Kidney (tissue), 14 donors: ENCODE data around the gene DLG2. TPM values are rescaled to one million over a fixed set of nuclear protein-coding genes. Genes with fewer than 3 reads are reported as not detected.

ENCODE experiments used
- DNase-seq, 5 donors: peaks; one replicate each; pipeline ENCODE4 v3.0.0-alpha.2; 2013 to 2020
- FAIRE-seq: peaks from 2 replicates; lab custom pipeline; 2012; peaks lifted over from hg19 to GRCh38; lab: Jason Lieb, UNC
- H3K27ac ChIP-seq, 2 donors: one replicate each; pipeline ENCODE4 v1.7.0; 2013; ENCODE audit warnings: low read depth in 2 of 2, low read length in 2 of 2, inconsistent platforms in 1 of 2
- H3K27me3 ChIP-seq: one replicate; pipeline ENCODE4 v1.7.1; 2013; ENCODE audit warnings: low read length, inconsistent platforms; ENCODE audit not compliant: control insufficient read depth, insufficient read depth
- H3K36me3 ChIP-seq, 3 donors: one replicate each; pipeline versions ENCODE4 v1.7.0 to v1.7.1; 2013; ENCODE audit warnings: low read length in 3 of 3, control low read depth in 1 of 3, inconsistent platforms in 1 of 3; ENCODE audit not compliant: insufficient read depth in 3 of 3, control insufficient read depth in 2 of 3
- H3K4me1 ChIP-seq, 3 donors: one replicate each; pipeline versions ENCODE4 v1.7.0 to v1.7.1; 2013; ENCODE audit warnings: low read length in 3 of 3, inconsistent platforms in 1 of 3, low read depth in 1 of 3; ENCODE audit not compliant: control insufficient read depth in 2 of 3, insufficient read depth in 2 of 3
- H3K4me3 ChIP-seq, 3 donors: one replicate each; pipeline versions ENCODE4 v1.7.0 to v1.8.1; 2013; ENCODE audit warnings: low read length in 3 of 3, control low read depth in 1 of 3, inconsistent platforms in 1 of 3
- H3K9ac ChIP-seq, 3 donors: one replicate each; pipeline versions ENCODE4 v1.7.0 to v1.7.1; 2013; ENCODE audit warnings: low read length in 3 of 3, control low read depth in 1 of 3, inconsistent platforms in 1 of 3
- H3K9me3 ChIP-seq, 3 donors: one replicate each; pipeline versions ENCODE4 v1.7.0 to v1.7.1; 2013; ENCODE audit warnings: low read length in 3 of 3, control low read depth in 1 of 3, inconsistent platforms in 1 of 3; ENCODE audit not compliant: control insufficient read depth in 2 of 3, insufficient read depth in 1 of 3
- intact Hi-C: fragments of 100-400 bp; cut with DNase I; formaldehyde crosslinking; loops from one replicate; pipeline ENCODE4 v1.11.1; 2022
- polyA plus RNA-seq: library from polyadenylated mRNA; stranded (reverse); fragments of 350-450 nt; fragmentation: Illumina TruSeq; extraction: RNeasy Lipid Tissue Mini Kit (QIAGEN cat#74804); gene quantifications from one replicate; pipeline ENCODE4 v1.2.3, GENCODE V29; 2014; ENCODE audit warnings: low read depth, low replicate concordance; ENCODE audit not compliant: insufficient read depth
- total RNA-seq: library from RNA; stranded (reverse); fragmentation: NEBNext Ultra II Directional; extraction: Animal tissue kit (Norgen Biotek cat#: 25700); gene quantifications from one replicate; pipeline ENCODE4 v1.2.1, GENCODE V29; 2021
- TF ChIP-seq, protein P1 (sequence below): IDR thresholded peaks from 3 replicates; pipeline ENCODE4 v1.5.1; 2012; ENCODE audit warnings: mild to moderate bottlenecking, moderate library complexity, borderline replicate concordance; ENCODE audit not compliant: insufficient read depth; ENCODE audit errors: extremely low read depth
- donor health status: control.
- donor health status: control.
- donor health status: control.
- donor health status: control.
- donor health status: control.
- donor health status: DM: yes; HTN: yes; CAD: no.
- donor health status: Normal renal cell carcinoma (clear cell type).

Gene DLG2
- total and polyA plus RNA-seq, 2 donors from 2014 or later, result 2.9 to 7.2 TPM

- FAIRE-seq (no peak), DNase-seq (no peak)
- H3K4me1 ChIP-seq, result no peaks in the 10 kb centered on the region
- intact Hi-C loops, result no loop called here
- no peak overlapping the region for H3K4me3 ChIP-seq
- H3K27ac ChIP-seq, result no peak overlapping the region
- H3K36me3 ChIP-seq, result no peaks in the 10 kb centered on the region
- TF ChIP-seq, protein P1, sequence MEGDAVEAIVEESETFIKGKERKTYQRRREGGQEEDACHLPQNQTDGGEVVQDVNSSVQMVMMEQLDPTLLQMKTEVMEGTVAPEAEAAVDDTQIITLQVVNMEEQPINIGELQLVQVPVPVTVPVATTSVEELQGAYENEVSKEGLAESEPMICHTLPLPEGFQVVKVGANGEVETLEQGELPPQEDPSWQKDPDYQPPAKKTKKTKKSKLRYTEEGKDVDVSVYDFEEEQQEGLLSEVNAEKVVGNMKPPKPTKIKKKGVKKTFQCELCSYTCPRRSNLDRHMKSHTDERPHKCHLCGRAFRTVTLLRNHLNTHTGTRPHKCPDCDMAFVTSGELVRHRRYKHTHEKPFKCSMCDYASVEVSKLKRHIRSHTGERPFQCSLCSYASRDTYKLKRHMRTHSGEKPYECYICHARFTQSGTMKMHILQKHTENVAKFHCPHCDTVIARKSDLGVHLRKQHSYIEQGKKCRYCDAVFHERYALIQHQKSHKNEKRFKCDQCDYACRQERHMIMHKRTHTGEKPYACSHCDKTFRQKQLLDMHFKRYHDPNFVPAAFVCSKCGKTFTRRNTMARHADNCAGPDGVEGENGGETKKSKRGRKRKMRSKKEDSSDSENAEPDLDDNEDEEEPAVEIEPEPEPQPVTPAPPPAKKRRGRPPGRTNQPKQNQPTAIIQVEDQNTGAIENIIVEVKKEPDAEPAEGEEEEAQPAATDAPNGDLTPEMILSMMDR, result no peak
- no peaks in the 10 kb centered on the region for H3K27me3 ChIP-seq
- H3K9ac ChIP-seq, result no peak overlapping the region
- H3K9me3 ChIP-seq, result no peaks in the 10 kb centered on the region
Observed at GRCh38 chr11:83759148-83759547, 1868.0 kb downstream of the DLG2 start.

DNA sequence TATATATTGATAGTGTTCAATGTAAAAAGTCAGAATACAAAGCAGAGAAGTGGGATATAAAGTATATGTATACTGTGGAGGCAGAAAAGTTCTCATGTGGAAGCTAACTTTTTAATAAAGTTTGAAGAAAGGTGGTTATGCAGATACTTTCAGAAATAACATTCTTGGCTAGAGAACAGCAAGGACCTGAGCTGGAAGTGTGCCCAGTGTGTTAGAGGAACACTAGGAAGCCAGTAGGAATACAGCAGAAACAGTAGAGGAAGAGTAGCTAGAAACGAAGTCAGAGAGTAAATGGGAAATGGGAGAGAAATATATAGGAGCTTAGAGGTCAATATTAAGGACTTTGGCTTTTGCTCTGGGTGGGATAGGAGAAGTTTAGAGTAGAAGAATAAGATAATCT, 1876.1 kb downstream of the DLG2 start:
- no peaks in the 10 kb centered on the region for H3K4me1 ChIP-seq
- H3K27me3 ChIP-seq, result no peaks in the 10 kb centered on the region
- DNase-seq (no peak), FAIRE-seq (no peak)
- intact Hi-C loops, result no loop called here
- H3K27ac ChIP-seq, result no peak overlapping the region
- no peaks in the 10 kb centered on the region for H3K36me3 ChIP-seq
- TF ChIP-seq, protein P1, result no peak
- no peaks in the 10 kb centered on the region for H3K9me3 ChIP-seq
- no peak overlapping the region for H3K4me3 ChIP-seq
- H3K9ac ChIP-seq, result no peak overlapping the region

- Histone ChIP-seq H3K27ac (no peak overlapping the region), H3K4me3 (no peak overlapping the region), H3K4me1 (no peaks in the 10 kb centered on the region), H3K27me3 (no peaks in the 10 kb centered on the region), H3K9me3 (peaks cover 0 to 7% (median 0%) of the 10 kb centered on the region in 3 donors), H3K36me3 (no peaks in the 10 kb centered on the region), H3K9ac (no peak overlapping the region)
- no peak for FAIRE-seq
- intact Hi-C loops, result no loop called here
- no peak for DNase-seq
- TF ChIP-seq, protein P1, result no peak
Observed at GRCh38 chr11:83746921-83747585, 1880.1 kb downstream of the DLG2 start.
